Effector memory CD8-positive, alpha-beta T cell (primary cell): ENCODE measurements around the gene CFAP91.

ENCODE experiments used
- ATAC-seq: fragments of 150-1000 bp; cut with Tn5 transposase; replicated peaks from 2 replicates; pipeline ENCODE4 v1.10.0; 2021; ENCODE audit warnings: mild to moderate bottlenecking, moderate library complexity
- DNase-seq, 3 experiments: peaks; one replicate each; pipeline ENCODE4 v3.0.0; 2021
- H3K27ac Mint-ChIP-seq, 2 donors: one replicate each; pipeline ENCODE4 v1.8.0; 2022; ENCODE audit warnings: mild to moderate bottlenecking in 2 of 2, mixed read lengths in 2 of 2, moderate library complexity in 2 of 2
- H3K27me3 Mint-ChIP-seq, 2 donors: one replicate each; pipeline ENCODE4 v1.8.0; 2022; ENCODE audit warnings: mixed read lengths in 2 of 2
- H3K36me3 Mint-ChIP-seq: one replicate; pipeline ENCODE4 v1.8.0; 2022; ENCODE audit warnings: mild to moderate bottlenecking, moderate library complexity, mixed read lengths; ENCODE audit not compliant: insufficient read depth
- H3K4me1 Mint-ChIP-seq, 2 donors: one replicate each; pipeline ENCODE4 v1.8.0; 2022; ENCODE audit warnings: low read depth in 2 of 2, mixed read lengths in 2 of 2
- H3K4me3 Mint-ChIP-seq, 2 donors: one replicate each; pipeline ENCODE4 v1.8.0; 2022; ENCODE audit warnings: mild to moderate bottlenecking in 2 of 2, mixed read lengths in 2 of 2, moderate library complexity in 2 of 2
- H3K9me3 Mint-ChIP-seq, 2 donors: one replicate each; pipeline ENCODE4 v1.8.0; 2022; ENCODE audit warnings: mixed read lengths in 2 of 2

The CFAP91 gene

DNA sequence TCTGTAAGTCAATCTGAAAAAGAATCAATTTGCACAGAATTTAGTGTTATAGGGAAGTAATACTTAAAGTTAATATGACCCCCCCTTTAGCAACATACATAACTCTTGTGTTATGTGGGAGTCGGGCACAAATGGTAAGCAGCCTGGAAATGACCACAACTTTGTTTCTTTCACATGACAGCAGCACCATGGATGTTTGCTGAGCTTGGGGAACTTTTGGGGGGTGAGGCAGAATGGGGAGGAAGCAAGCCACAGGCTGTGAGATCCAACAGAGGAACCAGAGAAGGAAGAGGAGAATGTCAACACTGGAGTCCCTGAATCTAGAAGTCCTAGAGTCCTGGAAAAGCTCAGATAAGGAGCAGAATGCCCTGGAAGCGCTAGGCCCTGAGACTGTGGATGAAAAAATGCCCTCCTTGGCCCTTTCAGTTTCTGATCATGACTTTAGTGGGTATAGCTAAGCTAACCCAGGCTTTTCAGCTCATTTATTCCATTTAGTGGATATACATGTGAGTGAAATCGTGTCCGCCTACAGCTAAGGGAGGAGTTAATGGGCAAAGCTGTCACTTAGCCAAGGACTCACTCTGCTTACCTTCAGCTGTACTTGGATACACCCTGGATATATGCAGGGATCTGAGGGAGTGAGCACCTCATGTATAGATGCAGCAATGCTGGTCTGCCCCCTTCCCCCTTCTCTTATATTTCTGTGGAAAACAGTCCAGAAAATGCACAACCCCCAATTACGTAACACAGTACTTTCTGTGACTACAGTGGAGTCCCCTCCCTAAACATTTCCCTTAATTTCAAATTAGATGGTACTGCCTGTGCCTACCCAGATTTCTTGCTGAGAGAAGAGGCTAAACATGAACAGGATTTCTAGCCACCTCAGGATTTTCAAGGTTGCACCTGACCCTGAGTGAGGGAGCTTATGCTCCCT lies 39.1 kb downstream of the CFAP91 start:
- Mint-ChIP-seq H3K4me1 (no peaks in the 10 kb centered on the region), H3K27ac (no peak overlapping the region), H3K4me3 (no peak overlapping the region), H3K9me3 (no peaks in the 10 kb centered on the region), H3K27me3 (peaks cover 38 to 53% of the 10 kb centered on the region in 2 donors), H3K36me3 (no peaks in the 10 kb centered on the region)
- no peak for ATAC-seq
- no peak for DNase-seq

GRCh38 chr3:119743921-119744320 lies 41.1 kb downstream of the CFAP91 start:
- no peak overlapping the region for H3K27ac Mint-ChIP-seq
- no peak for ATAC-seq
- no peak for DNase-seq
- no peak overlapping the region for H3K4me3 Mint-ChIP-seq
- no peaks in the 10 kb centered on the region for H3K9me3 Mint-ChIP-seq
- H3K36me3 Mint-ChIP-seq, result no peaks in the 10 kb centered on the region
- no peaks in the 10 kb centered on the region for H3K4me1 Mint-ChIP-seq
- H3K27me3 Mint-ChIP-seq, result peaks cover 38 to 53% of the 10 kb centered on the region in 2 donors

GRCh38 chr3:119745942-119746341 lies 43.1 kb downstream of the CFAP91 start:
- DNase-seq (no peak), ATAC-seq (no peak)
- peaks cover 0 to 1% of the 10 kb centered on the region in 2 donors for H3K9me3 Mint-ChIP-seq
- H3K4me1 Mint-ChIP-seq, result no peaks in the 10 kb centered on the region
- H3K27me3 Mint-ChIP-seq, result peaks cover 35 to 44% of the 10 kb centered on the region in 2 donors
- no peaks in the 10 kb centered on the region for H3K36me3 Mint-ChIP-seq
- H3K4me3 Mint-ChIP-seq, result no peak overlapping the region
- H3K27ac Mint-ChIP-seq, result no peak overlapping the region

DNA sequence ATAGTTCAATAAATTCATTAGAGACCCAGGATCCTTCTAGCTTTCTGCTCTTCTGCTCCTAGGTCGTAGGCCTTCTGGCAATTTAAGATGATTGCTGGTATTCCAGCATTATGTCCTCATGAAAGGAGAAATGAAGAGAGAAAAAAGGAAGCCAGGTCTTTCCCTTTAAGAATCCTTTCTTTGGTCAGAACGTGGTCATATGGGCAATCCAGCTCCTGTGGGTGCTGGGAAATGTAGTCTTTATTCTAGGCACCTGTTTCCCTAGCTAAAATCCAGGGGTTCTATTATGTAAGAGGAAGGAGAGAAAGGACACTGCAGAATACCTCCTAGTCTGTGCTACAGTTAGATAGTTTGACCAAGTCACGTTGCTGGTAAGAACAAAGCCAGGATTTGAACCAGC lies 43.6 kb downstream of the CFAP91 start:
- DNase-seq, result no peak
- ATAC-seq, result no peak
- no peaks in the 10 kb centered on the region for H3K4me1 Mint-ChIP-seq
- peaks cover 0 to 1% of the 10 kb centered on the region in 2 donors for H3K9me3 Mint-ChIP-seq
- H3K4me3 Mint-ChIP-seq, result no peak overlapping the region
- no peaks in the 10 kb centered on the region for H3K36me3 Mint-ChIP-seq
- no peak overlapping the region for H3K27ac Mint-ChIP-seq
- peaks cover 36 to 39% of the 10 kb centered on the region in 2 donors for H3K27me3 Mint-ChIP-seq

- H3K36me3 Mint-ChIP-seq, result no peaks in the 10 kb centered on the region
- DNase-seq, result no peak
- no peak for ATAC-seq
- H3K9me3 Mint-ChIP-seq, result peaks cover 0 to 1% of the 10 kb centered on the region in 2 donors
- no peaks in the 10 kb centered on the region for H3K4me1 Mint-ChIP-seq
- no peak overlapping the region for H3K4me3 Mint-ChIP-seq
- no peak overlapping the region for H3K27ac Mint-ChIP-seq
- peaks cover 30 to 31% of the 10 kb centered on the region in 2 donors for H3K27me3 Mint-ChIP-seq
These were observed 44.5 kb downstream of the CFAP91 start for GRCh38 chr3:119747357-119747756.

GRCh38 chr3:119748991-119749390 lies 46.2 kb downstream of the CFAP91 start:
- Mint-ChIP-seq H3K27ac (no peak overlapping the region), H3K36me3 (no peaks in the 10 kb centered on the region), H3K9me3 (peaks cover 0 to 1% of the 10 kb centered on the region in 2 donors), H3K4me1 (no peaks in the 10 kb centered on the region), H3K27me3 (peaks cover 25 to 30% of the 10 kb centered on the region in 2 donors), H3K4me3 (no peak overlapping the region)
- ATAC-seq (no peak), DNase-seq (no peak)

DNA sequence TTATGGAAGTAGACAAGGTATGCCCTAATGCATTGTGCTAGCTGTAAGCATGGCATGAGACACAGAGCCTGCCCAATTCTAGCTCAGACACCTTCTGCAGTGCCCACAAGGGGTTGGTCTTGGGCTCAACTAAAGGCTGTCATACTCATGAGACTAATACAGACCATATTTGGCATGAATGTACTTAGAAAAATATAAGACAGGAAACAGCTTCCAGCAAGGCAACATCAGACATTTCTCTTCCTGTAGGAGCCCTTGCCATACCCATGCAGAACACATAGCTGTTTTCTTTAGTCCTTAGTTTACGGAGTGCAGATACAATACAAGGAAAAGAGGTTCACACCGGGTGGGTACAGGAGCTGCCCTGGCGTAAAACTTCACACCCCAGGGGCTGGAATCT lies 48.6 kb downstream of the CFAP91 start:
- DNase-seq, result no peak
- Mint-ChIP-seq H3K9me3 (peaks cover 0 to 1% of the 10 kb centered on the region in 2 donors), H3K36me3 (no peaks in the 10 kb centered on the region), H3K27ac (no peak overlapping the region), H3K4me3 (no peak overlapping the region), H3K27me3 (peaks cover 29 to 35% of the 10 kb centered on the region in 2 donors), H3K4me1 (no peaks in the 10 kb centered on the region)
- no peak for ATAC-seq
